ENCODE results near the gene HNRNPAB.

The HNRNPAB gene

DNA sequence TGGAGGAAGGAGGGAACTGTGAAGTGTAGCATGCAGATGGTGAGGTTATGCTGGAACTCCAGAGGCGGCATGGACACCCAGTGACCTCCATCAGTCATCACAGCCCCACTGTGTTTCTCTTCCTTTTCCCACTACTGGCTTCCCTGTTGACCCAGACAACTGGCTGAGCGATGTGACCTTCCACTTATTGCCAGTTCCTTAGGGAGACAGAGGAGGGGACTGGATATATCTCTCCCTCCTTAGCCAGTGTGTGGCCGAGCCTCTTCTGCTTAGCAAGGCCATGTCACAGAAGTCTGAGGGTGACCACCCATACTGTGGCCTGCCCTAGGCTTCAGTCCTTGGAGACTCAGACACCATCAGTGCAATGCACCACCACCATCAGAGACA, 31.2 kb downstream of the HNRNPAB start:
- peaks cover 7% of the 10 kb centered on the region for H4K20me1 ChIP-seq (ENCODE audit: insufficient read depth, low read length)
- peaks cover 8% of the 10 kb centered on the region for H3K36me3 ChIP-seq (replicated peaks; ENCODE audit: low read depth, low read length)
- no peaks in the 10 kb centered on the region for H3K27me3 ChIP-seq (ENCODE audit: low read depth, low read length)
- no peak overlapping the region for H3K4me3 ChIP-seq (ENCODE audit: low read length)
- H3K9me3 ChIP-seq (ENCODE audit: insufficient read depth, low read length) = no peaks in the 10 kb centered on the region
- H3K4me1 ChIP-seq (ENCODE audit: low read length) = peaks cover 20% of the 10 kb centered on the region
- no peak overlapping the region for H3K9ac ChIP-seq (ENCODE audit: low read length)
- H2AFZ ChIP-seq (ENCODE audit: low read depth, low read length) = no peak overlapping the region
- H3K4me2 ChIP-seq (ENCODE audit: low read length) = no peak overlapping the region; the same call in 1 of the 2 replicates
- H3K79me2 ChIP-seq (ENCODE audit: low read length) = peaks cover 16% of the 10 kb centered on the region
- TF ChIP-seq EZH2phosphoT487 (IDR thresholded peaks at IDR 0.05; ENCODE audit: low read depth) = no peak
- TF ChIP-seq, protein P1, sequence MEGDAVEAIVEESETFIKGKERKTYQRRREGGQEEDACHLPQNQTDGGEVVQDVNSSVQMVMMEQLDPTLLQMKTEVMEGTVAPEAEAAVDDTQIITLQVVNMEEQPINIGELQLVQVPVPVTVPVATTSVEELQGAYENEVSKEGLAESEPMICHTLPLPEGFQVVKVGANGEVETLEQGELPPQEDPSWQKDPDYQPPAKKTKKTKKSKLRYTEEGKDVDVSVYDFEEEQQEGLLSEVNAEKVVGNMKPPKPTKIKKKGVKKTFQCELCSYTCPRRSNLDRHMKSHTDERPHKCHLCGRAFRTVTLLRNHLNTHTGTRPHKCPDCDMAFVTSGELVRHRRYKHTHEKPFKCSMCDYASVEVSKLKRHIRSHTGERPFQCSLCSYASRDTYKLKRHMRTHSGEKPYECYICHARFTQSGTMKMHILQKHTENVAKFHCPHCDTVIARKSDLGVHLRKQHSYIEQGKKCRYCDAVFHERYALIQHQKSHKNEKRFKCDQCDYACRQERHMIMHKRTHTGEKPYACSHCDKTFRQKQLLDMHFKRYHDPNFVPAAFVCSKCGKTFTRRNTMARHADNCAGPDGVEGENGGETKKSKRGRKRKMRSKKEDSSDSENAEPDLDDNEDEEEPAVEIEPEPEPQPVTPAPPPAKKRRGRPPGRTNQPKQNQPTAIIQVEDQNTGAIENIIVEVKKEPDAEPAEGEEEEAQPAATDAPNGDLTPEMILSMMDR (IDR thresholded peaks at IDR 0.05; ENCODE audit: low read depth, low read length) = no peak
- no peak overlapping the region for H3K27ac ChIP-seq (ENCODE audit: low read length)

DNA sequence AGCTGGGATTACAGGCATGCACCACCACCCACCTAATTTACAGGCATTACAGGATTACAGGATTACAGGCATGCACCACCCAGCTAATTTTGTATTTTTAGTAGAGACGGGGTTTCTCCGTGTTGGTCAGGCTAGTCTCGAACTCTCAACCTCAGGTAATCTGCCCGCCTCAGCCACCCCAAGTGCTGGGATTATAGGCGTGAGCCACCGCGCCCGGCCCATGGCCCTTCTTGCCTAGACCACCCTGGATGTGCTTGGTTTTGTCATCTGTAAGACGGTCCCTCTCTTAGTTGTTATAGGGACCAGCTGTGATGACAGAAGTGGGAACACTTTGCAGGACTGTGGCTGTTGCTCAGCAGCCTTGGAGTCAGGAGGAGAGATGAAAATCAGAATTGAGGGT, 31.8 kb downstream of the HNRNPAB start:
- H3K4me2 ChIP-seq (ENCODE audit: low read length) = no peak overlapping the region
- peaks cover 4% of the 10 kb centered on the region for H3K36me3 ChIP-seq (replicated peaks; ENCODE audit: low read depth, low read length)
- H2AFZ ChIP-seq (ENCODE audit: low read depth, low read length) = no peak overlapping the region
- peaks cover 11% of the 10 kb centered on the region for H3K79me2 ChIP-seq (ENCODE audit: low read length)
- peaks cover 14% of the 10 kb centered on the region for H3K4me1 ChIP-seq (ENCODE audit: low read length)
- H3K27me3 ChIP-seq (ENCODE audit: low read depth, low read length) = no peaks in the 10 kb centered on the region
- peaks cover 5% of the 10 kb centered on the region for H4K20me1 ChIP-seq (ENCODE audit: insufficient read depth, low read length)
- H3K4me3 ChIP-seq (ENCODE audit: low read length) = no peak overlapping the region
- no peaks in the 10 kb centered on the region for H3K9me3 ChIP-seq (ENCODE audit: insufficient read depth, low read length)
- no peak for TF ChIP-seq EZH2phosphoT487 (IDR thresholded peaks at IDR 0.05; ENCODE audit: low read depth)
- TF ChIP-seq, protein P1 (IDR thresholded peaks at IDR 0.05; ENCODE audit: low read depth, low read length) = no peak
- no peak overlapping the region for H3K27ac ChIP-seq (ENCODE audit: low read length)
- no peak overlapping the region for H3K9ac ChIP-seq (ENCODE audit: low read length)

DNA sequence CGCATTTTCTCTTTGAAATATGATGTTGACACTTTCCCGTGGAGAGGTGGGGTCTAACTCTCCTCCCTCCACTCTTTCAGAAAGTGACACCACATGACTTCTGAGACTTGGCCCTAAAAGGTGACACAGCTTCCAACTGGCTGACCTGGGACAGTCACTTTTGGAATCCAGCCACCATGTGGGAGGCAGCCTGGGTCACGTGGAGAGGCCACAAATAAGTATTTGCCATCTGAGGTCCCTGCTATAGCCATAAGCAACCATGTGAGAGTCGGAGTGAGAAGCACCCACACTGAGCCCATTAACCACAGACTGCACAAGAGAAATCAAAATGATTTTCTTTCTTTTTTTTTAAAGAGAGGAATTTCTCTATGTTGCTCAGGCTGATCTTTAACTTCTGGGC, 32.3 kb downstream of the HNRNPAB start:
- Histone ChIP-seq H3K4me3 (ENCODE audit: low read length) (no peak overlapping the region), H3K27me3 (ENCODE audit: low read depth, low read length) (no peaks in the 10 kb centered on the region), H3K4me1 (ENCODE audit: low read length) (peaks cover 10% of the 10 kb centered on the region), H4K20me1 (ENCODE audit: insufficient read depth, low read length) (no peaks in the 10 kb centered on the region; the same call in 1 of the 2 replicates), H3K9me3 (ENCODE audit: insufficient read depth, low read length) (no peaks in the 10 kb centered on the region), H2AFZ (ENCODE audit: low read depth, low read length) (no peak overlapping the region), H3K4me2 (ENCODE audit: low read length) (no peak overlapping the region), H3K36me3 (replicated peaks; ENCODE audit: low read depth, low read length) (no peaks in the 10 kb centered on the region), H3K79me2 (ENCODE audit: low read length) (peaks cover 5% of the 10 kb centered on the region), H3K27ac (ENCODE audit: low read length) (no peak overlapping the region), H3K9ac (ENCODE audit: low read length) (no peak overlapping the region)
- TF ChIP-seq, protein P1 (IDR thresholded peaks at IDR 0.05; ENCODE audit: low read depth, low read length) = no peak
- no peak for TF ChIP-seq EZH2phosphoT487 (IDR thresholded peaks at IDR 0.05; ENCODE audit: low read depth)

DNA sequence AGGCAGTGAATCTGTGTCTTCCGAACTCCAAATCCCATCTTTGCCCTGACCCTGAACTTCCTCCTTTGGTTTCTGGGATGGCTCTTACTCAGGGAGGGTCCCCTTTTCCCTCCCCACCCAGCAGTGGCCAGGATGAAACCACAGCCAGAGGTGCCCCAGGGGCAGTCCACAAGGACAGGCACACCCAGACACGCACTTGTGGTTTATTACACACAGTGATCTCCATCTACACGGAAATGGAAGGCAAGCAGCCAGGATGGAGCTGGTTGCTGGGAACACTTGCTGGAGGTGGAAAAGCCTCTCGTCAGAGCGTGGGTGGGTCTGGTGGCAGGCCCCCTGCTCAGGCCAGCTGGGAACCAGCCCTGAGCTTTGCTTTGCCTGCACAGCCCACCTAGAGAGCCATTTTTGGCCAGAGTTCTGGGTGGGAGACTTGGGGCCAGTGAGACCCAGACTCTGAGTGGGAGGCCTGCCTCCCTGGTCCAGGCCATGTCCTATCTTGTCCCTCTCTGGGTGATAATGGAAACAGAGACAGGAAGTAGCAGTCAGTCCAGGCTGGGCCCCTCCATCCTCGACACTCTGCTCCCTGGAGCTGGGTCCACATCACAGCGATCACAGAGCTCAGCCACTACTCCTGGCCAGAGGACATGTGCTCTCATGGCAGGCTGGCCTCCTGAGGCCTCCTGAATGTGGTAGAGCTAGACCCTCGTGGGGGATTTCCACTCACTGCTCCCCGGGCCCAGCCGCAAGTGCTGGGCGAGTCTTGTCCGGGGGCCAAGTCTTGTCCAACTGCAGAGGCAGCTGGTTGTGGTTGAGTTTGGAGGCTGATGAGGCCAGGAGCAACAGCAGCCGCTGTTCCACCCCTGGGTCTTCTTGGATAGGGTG, 33.3 kb downstream of the HNRNPAB start:
- Histone ChIP-seq H3K36me3 (replicated peaks; ENCODE audit: low read depth, low read length) (no peaks in the 10 kb centered on the region), H3K9ac (ENCODE audit: low read length) (no peak overlapping the region), H3K4me2 (ENCODE audit: low read length) (no peak overlapping the region), H3K4me3 (ENCODE audit: low read length) (no peak overlapping the region), H3K27me3 (ENCODE audit: low read depth, low read length) (no peaks in the 10 kb centered on the region), H4K20me1 (ENCODE audit: insufficient read depth, low read length) (no peaks in the 10 kb centered on the region), H2AFZ (ENCODE audit: low read depth, low read length) (no peak overlapping the region), H3K4me1 (ENCODE audit: low read length) (peaks cover 10% of the 10 kb centered on the region), H3K27ac (ENCODE audit: low read length) (no peak overlapping the region), H3K79me2 (ENCODE audit: low read length) (no peaks in the 10 kb centered on the region), H3K9me3 (ENCODE audit: insufficient read depth, low read length) (no peaks in the 10 kb centered on the region)
- no peak for TF ChIP-seq EZH2phosphoT487 (IDR thresholded peaks at IDR 0.05; ENCODE audit: low read depth)
- TF ChIP-seq, protein P1 (IDR thresholded peaks at IDR 0.05; ENCODE audit: low read depth, low read length) = no peak

Measured in OCI-LY3 (cell line).